Measurements from ENCODE around the gene GSC2. TPM values are rescaled to one million over a fixed set of nuclear protein-coding genes. Genes with fewer than 3 reads are reported as not detected.
A peak's percentile ranks its signal among the peaks of the same experiment; 100 is the strongest.

Gene GSC2
- total and polyA plus RNA-seq, 5 donors from 2014 or later, result not detected

GRCh38 chr22:19139974-19140373 is 10.1 kb downstream of the GSC2 start:
- Mint-ChIP-seq H3K9me3 (no peaks in the 10 kb centered on the region), H3K4me3 (peak overlapping the region in 1 of 4 donors; percentile 37), H3K27ac (no peak overlapping the region), H3K4me1 (peaks cover 0 to 33% (median 17%) of the 10 kb centered on the region in 4 donors), H3K36me3 (peaks cover 25% of the 10 kb centered on the region), H3K27me3 (peaks cover 6% of the 10 kb centered on the region)
- DNase-seq (no peak), ATAC-seq (ENCODE audit: low read depth in 2 of 2) (no peak)
- H3K27ac ChIP-seq (ENCODE audit: insufficient read depth, low read length, poor library complexity, severe bottlenecking), result no peak overlapping the region
- H3K27me3 ChIP-seq (ENCODE audit: control insufficient read depth, insufficient read depth, low read length), result no peaks in the 10 kb centered on the region
- H3K4me1 ChIP-seq (ENCODE audit: control insufficient read depth, insufficient read depth, low read length, poor library complexity, severe bottlenecking), result peaks cover 12% of the 10 kb centered on the region
- no peaks in the 10 kb centered on the region for H3K9me3 ChIP-seq (ENCODE audit: control insufficient read depth in 2 of 2, low read length in 2 of 2)
- H3K4me3 ChIP-seq (ENCODE audit: low read depth, low read length), result no peak overlapping the region
- peaks cover 69% of the 10 kb centered on the region for H3K36me3 ChIP-seq (ENCODE audit: control insufficient read depth, insufficient read depth, low read length)

GRCh38 chr22:19139001-19139356 is 11.1 kb downstream of the GSC2 start:
- Histone ChIP-seq H3K4me3 (ENCODE audit: low read depth, low read length) (no peak overlapping the region), H3K36me3 (ENCODE audit: control insufficient read depth, insufficient read depth, low read length) (peaks cover 79% of the 10 kb centered on the region), H3K4me1 (ENCODE audit: control insufficient read depth, insufficient read depth, low read length, poor library complexity, severe bottlenecking) (peaks cover 9% of the 10 kb centered on the region), H3K27me3 (ENCODE audit: control insufficient read depth, insufficient read depth, low read length) (no peaks in the 10 kb centered on the region), H3K9me3 (ENCODE audit: control insufficient read depth in 2 of 2, low read length in 2 of 2) (no peaks in the 10 kb centered on the region), H3K27ac (ENCODE audit: insufficient read depth, low read length, poor library complexity, severe bottlenecking) (no peak overlapping the region)
- Mint-ChIP-seq H3K9me3 (no peaks in the 10 kb centered on the region), H3K27me3 (no peaks in the 10 kb centered on the region), H3K4me1 (peaks cover 0 to 24% (median 8%) of the 10 kb centered on the region in 4 donors), H3K4me3 (no peak overlapping the region), H3K36me3 (peaks cover 26% of the 10 kb centered on the region), H3K27ac (no peak overlapping the region)
- DNase-seq, result no peak
- no peak for ATAC-seq (ENCODE audit: low read depth in 2 of 2)

- ATAC-seq (ENCODE audit: low read depth in 2 of 2) (no peak), DNase-seq (no peak)
- Mint-ChIP-seq H3K27me3 (no peaks in the 10 kb centered on the region), H3K27ac (no peak overlapping the region), H3K9me3 (no peaks in the 10 kb centered on the region), H3K4me1 (peaks cover 0 to 18% (median 5%) of the 10 kb centered on the region in 4 donors), H3K4me3 (no peak overlapping the region), H3K36me3 (peaks cover 26% of the 10 kb centered on the region)
- Histone ChIP-seq H3K27ac (ENCODE audit: insufficient read depth, low read length, poor library complexity, severe bottlenecking) (no peak overlapping the region), H3K4me3 (ENCODE audit: low read depth, low read length) (no peak overlapping the region), H3K4me1 (ENCODE audit: control insufficient read depth, insufficient read depth, low read length, poor library complexity, severe bottlenecking) (peaks cover 3% of the 10 kb centered on the region), H3K36me3 (ENCODE audit: control insufficient read depth, insufficient read depth, low read length) (peaks cover 83% of the 10 kb centered on the region), H3K9me3 (ENCODE audit: control insufficient read depth in 2 of 2, low read length in 2 of 2) (no peaks in the 10 kb centered on the region), H3K27me3 (ENCODE audit: control insufficient read depth, insufficient read depth, low read length) (no peaks in the 10 kb centered on the region)
Measured at GRCh38 chr22:19138217-19139000, 11.7 kb downstream of the GSC2 start.

GRCh38 chr22:19137384-19138216 is 12.5 kb downstream of the GSC2 start:
- peaks cover 88% of the 10 kb centered on the region for H3K36me3 ChIP-seq (ENCODE audit: control insufficient read depth, insufficient read depth, low read length)
- Mint-ChIP-seq H3K4me1 (peaks cover 0 to 12% (median 5%) of the 10 kb centered on the region in 4 donors), H3K27ac (no peak overlapping the region), H3K36me3 (peaks cover 26% of the 10 kb centered on the region), H3K4me3 (peak overlapping the region in 1 of 4 donors; percentile 35), H3K9me3 (no peaks in the 10 kb centered on the region), H3K27me3 (no peaks in the 10 kb centered on the region)
- ATAC-seq (ENCODE audit: low read depth in 2 of 2) (no peak), DNase-seq (no peak)
- H3K4me3 ChIP-seq (ENCODE audit: low read depth, low read length), result no peak overlapping the region
- no peaks in the 10 kb centered on the region for H3K4me1 ChIP-seq (ENCODE audit: control insufficient read depth, insufficient read depth, low read length, poor library complexity, severe bottlenecking)
- H3K9me3 ChIP-seq (ENCODE audit: control insufficient read depth in 2 of 2, low read length in 2 of 2), result no peaks in the 10 kb centered on the region
- no peaks in the 10 kb centered on the region for H3K27me3 ChIP-seq (ENCODE audit: control insufficient read depth, insufficient read depth, low read length)
- no peak overlapping the region for H3K27ac ChIP-seq (ENCODE audit: insufficient read depth, low read length, poor library complexity, severe bottlenecking)

- peaks cover 26% of the 10 kb centered on the region for H3K36me3 Mint-ChIP-seq
- H3K27ac Mint-ChIP-seq, result no peak overlapping the region
- no peaks in the 10 kb centered on the region for H3K27me3 Mint-ChIP-seq
- peaks cover 0 to 6% (median 5%) of the 10 kb centered on the region in 4 donors for H3K4me1 Mint-ChIP-seq
- no peak overlapping the region for H3K4me3 ChIP-seq (ENCODE audit: low read depth, low read length)
- H3K4me1 ChIP-seq (ENCODE audit: control insufficient read depth, insufficient read depth, low read length, poor library complexity, severe bottlenecking), result no peaks in the 10 kb centered on the region
- no peaks in the 10 kb centered on the region for H3K27me3 ChIP-seq (ENCODE audit: control insufficient read depth, insufficient read depth, low read length)
- H3K27ac ChIP-seq (ENCODE audit: insufficient read depth, low read length, poor library complexity, severe bottlenecking), result no peak overlapping the region
- DNase-seq (no peak), ATAC-seq (ENCODE audit: low read depth in 2 of 2) (no peak)
- no peak overlapping the region for H3K4me3 Mint-ChIP-seq
- H3K9me3 ChIP-seq (ENCODE audit: control insufficient read depth in 2 of 2, low read length in 2 of 2), result no peaks in the 10 kb centered on the region
- H3K9me3 Mint-ChIP-seq, result no peaks in the 10 kb centered on the region
- H3K36me3 ChIP-seq (ENCODE audit: control insufficient read depth, insufficient read depth, low read length), result peaks cover 86% of the 10 kb centered on the region
Measured at GRCh38 chr22:19136915-19137314, 13.2 kb downstream of the GSC2 start.

GRCh38 chr22:19134874-19135273 is 15.2 kb downstream of the GSC2 start:
- DNase-seq, result no peak
- Mint-ChIP-seq H3K36me3 (peaks cover 24% of the 10 kb centered on the region), H3K27ac (no peak overlapping the region), H3K4me1 (no peaks in the 10 kb centered on the region), H3K27me3 (no peaks in the 10 kb centered on the region), H3K9me3 (no peaks in the 10 kb centered on the region), H3K4me3 (no peak overlapping the region)
- Histone ChIP-seq H3K27me3 (ENCODE audit: control insufficient read depth, insufficient read depth, low read length) (no peaks in the 10 kb centered on the region), H3K4me1 (ENCODE audit: control insufficient read depth, insufficient read depth, low read length, poor library complexity, severe bottlenecking) (no peaks in the 10 kb centered on the region), H3K36me3 (ENCODE audit: control insufficient read depth, insufficient read depth, low read length) (peaks cover 70% of the 10 kb centered on the region), H3K9me3 (ENCODE audit: control insufficient read depth in 2 of 2, low read length in 2 of 2) (no peaks in the 10 kb centered on the region), H3K27ac (ENCODE audit: insufficient read depth, low read length, poor library complexity, severe bottlenecking) (no peak overlapping the region), H3K4me3 (ENCODE audit: low read depth, low read length) (no peak overlapping the region)
- no peak for ATAC-seq (ENCODE audit: low read depth in 2 of 2)

- Mint-ChIP-seq H3K9me3 (no peaks in the 10 kb centered on the region), H3K27ac (peak overlapping the region in 1 of 3 donors; percentile 63), H3K27me3 (no peaks in the 10 kb centered on the region), H3K4me3 (peak overlapping the region in 1 of 4 donors; percentile 61), H3K36me3 (peaks cover 24% of the 10 kb centered on the region), H3K4me1 (no peaks in the 10 kb centered on the region)
- Histone ChIP-seq H3K9me3 (ENCODE audit: control insufficient read depth in 2 of 2, low read length in 2 of 2) (no peaks in the 10 kb centered on the region), H3K4me3 (ENCODE audit: low read depth, low read length) (no peak overlapping the region), H3K27me3 (ENCODE audit: control insufficient read depth, insufficient read depth, low read length) (no peaks in the 10 kb centered on the region), H3K27ac (ENCODE audit: insufficient read depth, low read length, poor library complexity, severe bottlenecking) (no peak overlapping the region), H3K36me3 (ENCODE audit: control insufficient read depth, insufficient read depth, low read length) (peaks cover 65% of the 10 kb centered on the region), H3K4me1 (ENCODE audit: control insufficient read depth, insufficient read depth, low read length, poor library complexity, severe bottlenecking) (no peaks in the 10 kb centered on the region)
- ATAC-seq (ENCODE audit: low read depth in 2 of 2) (no peak), DNase-seq (no peak)
Measured at GRCh38 chr22:19134176-19134831, 15.8 kb downstream of the GSC2 start.
